Transverse colon (tissue), 4 donors: ENCODE results near the gene DOCK6.

Experiments used
- CTCF ChIP-seq, 5 experiments: fragments of 200-600 bp in 3 of 5; fragments of 450-650 bp in 2 of 5; sonication (generic) in 3 of 5; IDR thresholded peaks; 1 replicate in 2 of 5; 2 replicates in 3 of 5; pipeline ENCODE4 v1.5.1; 2016 to 2017; ENCODE audit warnings: antibody characterized with exemption in 5 of 5, inconsistent platforms in 3 of 5, mild to moderate bottlenecking in 2 of 5, moderate library complexity in 1 of 5
- EP300 ChIP-seq: sonication (generic); formaldehyde crosslinking; IDR thresholded peaks from one replicate; pipeline ENCODE4 v1.6.1; 2017; ENCODE audit warnings: antibody characterized with exemption, low read depth
- POLR2A ChIP-seq: fragments of 450-650 bp; IDR thresholded peaks from one replicate; pipeline ENCODE4 v1.6.1; 2016; ENCODE audit warnings: antibody characterized with exemption, mild to moderate bottlenecking, moderate library complexity
- POLR2AphosphoS5 ChIP-seq, 3 donors: sonication (generic); formaldehyde crosslinking; IDR thresholded peaks; one replicate each; pipeline ENCODE4 v1.6.1; 2016; ENCODE audit warnings: antibody characterized with exemption in 3 of 3

DNA sequence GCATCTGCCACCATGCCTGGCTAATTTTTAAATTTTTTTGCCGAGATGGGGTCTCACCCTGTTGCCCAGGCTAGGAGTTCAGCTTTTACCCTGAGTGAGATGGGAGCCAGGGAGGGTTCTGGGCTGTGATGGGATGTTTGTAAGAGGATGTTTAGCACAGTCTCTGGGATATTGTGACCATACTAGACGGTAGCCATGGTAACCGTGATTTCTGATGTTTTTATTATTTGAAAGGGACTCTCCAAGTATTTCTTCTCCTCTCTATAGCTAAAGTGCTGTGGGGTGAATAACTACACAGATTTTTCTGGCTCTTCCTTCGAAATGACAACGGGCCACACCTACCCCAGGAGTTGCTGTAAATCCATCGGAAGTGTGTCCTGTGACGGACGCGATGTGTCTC lies 44.0 kb upstream of the DOCK6 start:
- TF ChIP-seq CTCF (IDR thresholded peaks at IDR 0.05) (no peak), POLR2AphosphoS5 (IDR thresholded peaks at IDR 0.05) (no peak), POLR2A (no peak), EP300 (no peak)
